GM10266 (cell line): ENCODE results near the gene PRPF8.

Experiments used
- DNase-seq: peaks from one replicate; pipeline ENCODE4 v3.0.0; 2012; ENCODE audit errors: extremely low spot score
- TF ChIP-seq, protein P1 (sequence below): IDR thresholded peaks from 2 replicates; pipeline ENCODE4 v1.5.1; 2012; ENCODE audit warnings: mild to moderate bottlenecking, low read depth; ENCODE audit not compliant: control insufficient read depth, insufficient read depth; ENCODE audit errors: missing control alignments

The PRPF8 gene

DNA sequence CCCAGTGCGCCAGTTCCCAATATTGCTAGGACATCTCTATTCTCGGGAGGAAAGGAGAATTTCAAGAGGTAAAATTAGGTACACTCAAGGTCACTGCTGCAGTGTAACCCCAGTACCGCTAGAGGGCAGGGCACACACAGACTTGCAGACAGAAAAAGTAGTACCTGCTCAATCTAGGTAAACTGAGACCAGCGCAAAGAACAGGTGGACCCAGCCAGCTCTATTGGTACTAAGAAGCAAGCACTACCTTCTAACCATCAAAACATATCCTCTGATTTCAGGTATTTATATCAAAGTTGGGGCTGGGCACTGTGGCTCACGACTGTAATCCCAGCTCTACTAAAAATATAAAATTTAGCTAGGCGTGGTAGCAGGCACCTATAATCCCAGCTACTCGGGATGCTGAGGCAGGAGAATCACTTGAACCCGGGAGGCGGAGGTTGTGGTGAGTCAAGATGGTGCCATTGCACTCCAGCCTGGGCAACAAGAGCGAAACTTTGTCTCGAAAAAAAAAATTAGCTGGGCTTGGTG lies 36.3 kb upstream of the PRPF8 start:
- TF ChIP-seq, protein P1, sequence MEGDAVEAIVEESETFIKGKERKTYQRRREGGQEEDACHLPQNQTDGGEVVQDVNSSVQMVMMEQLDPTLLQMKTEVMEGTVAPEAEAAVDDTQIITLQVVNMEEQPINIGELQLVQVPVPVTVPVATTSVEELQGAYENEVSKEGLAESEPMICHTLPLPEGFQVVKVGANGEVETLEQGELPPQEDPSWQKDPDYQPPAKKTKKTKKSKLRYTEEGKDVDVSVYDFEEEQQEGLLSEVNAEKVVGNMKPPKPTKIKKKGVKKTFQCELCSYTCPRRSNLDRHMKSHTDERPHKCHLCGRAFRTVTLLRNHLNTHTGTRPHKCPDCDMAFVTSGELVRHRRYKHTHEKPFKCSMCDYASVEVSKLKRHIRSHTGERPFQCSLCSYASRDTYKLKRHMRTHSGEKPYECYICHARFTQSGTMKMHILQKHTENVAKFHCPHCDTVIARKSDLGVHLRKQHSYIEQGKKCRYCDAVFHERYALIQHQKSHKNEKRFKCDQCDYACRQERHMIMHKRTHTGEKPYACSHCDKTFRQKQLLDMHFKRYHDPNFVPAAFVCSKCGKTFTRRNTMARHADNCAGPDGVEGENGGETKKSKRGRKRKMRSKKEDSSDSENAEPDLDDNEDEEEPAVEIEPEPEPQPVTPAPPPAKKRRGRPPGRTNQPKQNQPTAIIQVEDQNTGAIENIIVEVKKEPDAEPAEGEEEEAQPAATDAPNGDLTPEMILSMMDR, result peak; percentile 99
- no peak for DNase-seq

DNA sequence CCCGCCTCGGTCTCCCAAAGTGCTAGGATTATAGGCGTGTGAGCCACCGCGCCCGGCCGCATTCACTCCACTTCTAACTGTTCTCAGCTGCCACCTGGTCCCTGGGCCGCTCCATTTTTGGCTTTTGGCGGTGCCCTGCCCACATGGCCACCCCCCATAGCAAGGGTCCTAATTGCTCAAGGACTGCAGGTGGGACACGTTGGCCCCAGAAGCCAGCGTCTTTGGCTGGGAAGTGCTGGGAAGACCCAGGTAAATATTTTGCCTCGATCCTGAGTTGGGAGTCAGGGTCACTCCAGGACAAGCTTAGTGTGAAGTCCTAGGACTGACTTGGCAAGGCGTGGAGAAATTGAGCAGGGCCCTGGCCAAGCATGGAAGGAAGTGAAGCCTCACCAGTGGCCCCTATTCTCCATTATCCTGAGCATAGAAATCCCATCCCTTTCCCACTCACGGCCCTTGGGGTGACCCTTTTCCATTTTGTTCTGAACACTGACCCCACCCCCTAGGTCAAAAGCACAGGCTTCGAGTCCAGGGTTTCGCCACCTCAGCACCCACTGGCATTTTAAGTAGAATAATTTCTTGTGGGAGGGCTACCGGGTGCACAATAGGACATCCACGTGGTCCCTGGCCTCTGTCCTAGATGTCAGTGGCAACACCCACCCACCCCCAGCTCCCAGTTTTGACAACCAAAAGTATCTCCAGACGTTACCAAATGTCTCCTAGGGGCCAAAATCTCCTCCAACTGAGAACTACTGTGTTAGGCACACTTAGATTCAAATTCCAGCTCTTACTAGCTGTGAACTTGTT lies 33.9 kb upstream of the PRPF8 start:
- no peak for DNase-seq
- TF ChIP-seq, protein P1, result no peak

DNA sequence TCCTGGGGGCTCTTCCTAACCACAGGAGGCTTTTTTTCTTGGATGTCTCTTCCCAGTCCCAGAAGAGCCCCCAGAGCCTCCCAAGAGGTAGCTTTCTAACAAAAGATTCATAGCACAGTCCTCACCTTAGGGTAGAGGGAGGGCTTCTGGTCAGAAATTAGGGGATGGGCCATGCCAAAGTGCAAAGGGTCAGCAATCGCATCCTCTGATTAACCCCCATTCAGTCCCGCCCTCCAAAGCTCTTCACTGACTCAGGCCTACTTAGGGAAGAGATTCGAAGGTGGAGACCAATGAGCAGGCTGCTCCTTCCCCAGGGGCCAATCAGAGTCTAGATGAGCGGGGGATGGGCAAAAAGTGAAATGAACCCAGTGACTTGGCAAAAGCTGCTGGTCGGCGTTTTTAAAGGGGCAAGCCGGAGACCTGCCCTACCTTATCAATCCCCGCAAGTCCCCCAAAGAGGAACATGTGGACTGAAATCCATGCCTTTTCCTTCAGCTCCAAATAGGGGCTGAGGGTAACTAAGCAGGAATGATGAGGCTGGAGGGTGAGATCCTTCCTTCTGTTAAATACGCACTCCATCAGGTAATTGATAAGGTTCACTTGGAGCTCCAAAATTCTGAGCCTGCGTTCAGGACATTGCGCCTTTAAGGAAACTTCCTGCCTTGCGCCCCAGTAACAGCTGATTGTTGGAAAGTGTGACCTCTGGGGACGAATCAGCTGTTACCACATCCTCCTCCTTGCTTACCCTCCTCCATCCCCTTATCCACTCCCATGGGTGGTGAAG lies 32.4 kb upstream of the PRPF8 start:
- TF ChIP-seq, protein P1, result no peak
- peak; percentile 95 for DNase-seq

DNA sequence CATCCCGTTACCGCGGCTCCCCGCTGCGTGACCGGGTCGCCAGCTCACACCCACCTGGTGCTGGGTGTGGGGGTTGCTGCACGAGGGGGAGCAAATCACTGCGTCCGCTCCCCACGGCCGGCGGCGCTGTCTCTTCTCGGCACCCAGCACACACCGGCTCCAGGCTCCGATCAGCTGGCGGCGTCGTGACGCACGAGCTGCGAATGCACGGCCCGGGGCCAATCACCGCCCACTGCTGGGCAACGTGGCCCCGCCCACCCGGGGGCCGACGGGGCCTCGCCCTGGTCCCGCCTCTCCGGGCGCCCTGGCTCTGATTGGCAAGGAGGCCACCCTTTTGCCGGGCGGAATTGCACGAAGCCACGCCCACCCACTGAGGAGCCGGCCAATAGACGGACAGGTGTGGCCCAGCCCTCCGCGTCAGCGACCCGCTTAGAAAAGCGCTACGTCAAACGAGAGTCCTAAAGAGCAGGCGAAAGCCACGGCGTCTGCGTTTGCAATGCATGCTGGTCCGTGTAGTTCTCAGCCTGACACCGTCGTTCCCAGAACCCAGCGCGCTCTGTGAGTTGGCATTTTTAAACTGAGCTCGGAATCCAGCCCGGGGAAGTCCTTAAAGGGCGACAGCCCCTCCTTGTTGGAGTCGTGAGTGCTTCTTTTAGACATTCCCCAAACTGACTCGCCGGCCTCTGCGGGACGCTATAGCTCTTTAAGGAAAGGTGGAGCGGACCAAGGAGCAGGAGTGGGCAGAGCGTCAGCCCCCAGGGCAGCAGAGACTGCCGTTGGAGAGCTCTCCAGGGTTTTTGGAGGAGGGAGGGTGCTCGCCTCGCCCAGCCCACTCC lies 31.6 kb upstream of the PRPF8 start:
- TF ChIP-seq, protein P1, result peak; percentile 15

DNA sequence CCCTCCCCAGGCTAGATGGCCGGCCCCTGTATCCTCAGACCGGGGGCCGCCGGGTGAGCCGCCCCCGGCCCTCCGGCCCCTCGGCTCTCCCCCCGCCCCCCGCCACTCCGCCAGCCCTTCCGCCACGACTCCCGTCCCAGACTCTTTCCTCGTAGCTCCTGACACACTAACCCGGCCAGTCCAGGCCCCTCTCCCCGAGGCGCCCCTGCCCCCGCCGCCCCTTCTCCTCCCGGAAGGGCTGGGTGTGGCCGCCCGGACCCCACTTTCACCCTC lies 31.1 kb upstream of the PRPF8 start:
- TF ChIP-seq, protein P1, result no peak
- no peak for DNase-seq

More for the DNA sequence above, 31.6 kb upstream of the PRPF8 start:
- peak; percentile 100 for DNase-seq

DNA sequence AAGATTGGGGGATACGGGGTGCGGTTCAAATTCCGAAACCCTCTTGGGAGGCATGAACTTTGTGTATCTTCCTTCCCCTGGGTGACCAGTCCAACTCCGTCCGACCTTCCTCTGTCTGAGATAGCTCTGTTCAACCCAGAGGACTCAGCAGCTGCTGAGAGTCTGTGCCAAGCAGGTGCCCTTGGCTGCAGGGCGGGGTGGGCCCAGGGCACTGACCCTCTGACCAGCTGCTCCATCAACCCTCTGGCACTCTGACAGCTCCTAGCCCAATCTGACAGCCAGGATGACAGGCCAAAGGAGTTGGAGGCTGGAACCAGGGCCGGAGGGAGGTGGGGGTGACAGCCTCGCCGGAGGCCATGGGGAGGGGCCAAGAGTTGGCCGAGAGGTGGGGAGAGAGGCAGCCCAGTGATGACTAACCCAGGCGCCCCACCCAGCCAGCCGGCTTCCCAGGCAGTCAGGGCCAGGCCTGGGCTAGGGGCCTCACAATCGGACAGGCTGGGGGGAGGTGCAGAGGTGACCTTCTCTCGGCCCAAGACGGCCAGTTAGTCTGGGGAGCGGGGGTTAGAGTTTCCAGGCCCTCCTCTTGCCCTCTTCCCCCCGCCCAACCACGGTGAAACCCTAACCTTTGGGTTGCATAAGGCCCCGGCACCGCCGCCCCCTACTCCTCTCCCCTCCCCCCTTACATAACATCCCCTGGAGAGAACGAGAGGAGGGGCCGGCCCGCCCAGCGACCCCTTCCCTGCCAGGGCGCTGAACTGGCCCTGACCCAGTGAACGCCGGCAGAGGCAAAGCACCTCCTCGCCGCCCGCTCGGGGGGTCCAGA lies 30.5 kb upstream of the PRPF8 start:
- TF ChIP-seq, protein P1, result no peak
- DNase-seq, result no peak
